Neural cell (in vitro differentiated cells): ENCODE measurements around the gene GPR26.

ENCODE experiments used
- CTCF ChIP-seq: fragments of 450-650 bp; IDR thresholded peaks from 2 replicates; pipeline ENCODE4 v1.5.1; 2014; ENCODE audit warnings: antibody characterized with exemption, mild to moderate bottlenecking, moderate library complexity; ENCODE audit not compliant: poor library complexity, severe bottlenecking
- EP300 ChIP-seq: fragments of 450-650 bp; conservative IDR thresholded peaks from 2 replicates; pipeline ENCODE4 v1.6.1; 2014; ENCODE audit warnings: antibody characterized with exemption, mild to moderate bottlenecking, moderate library complexity; ENCODE audit not compliant: poor library complexity, severe bottlenecking
- EZH2 ChIP-seq: fragments of 200-600, 300-800 bp; shearing (Covaris generic), sonication (generic); IDR thresholded peaks from 2 replicates; pipeline ENCODE4 v1.6.1; 2014; ENCODE audit warnings: antibody characterized with exemption, low read length, borderline replicate concordance, mild to moderate bottlenecking; ENCODE audit not compliant: insufficient read depth, poor library complexity, severe bottlenecking

GRCh38 chr10:123726381-123726780 is 60.2 kb downstream of the GPR26 start:
- TF ChIP-seq CTCF (no peak), EZH2 (no peak), EP300 (no peak)
